GM10847 (cell line): Measurements from ENCODE around the gene RNF145.

ENCODE experiments used
- POLR2A ChIP-seq: IDR thresholded peaks from 2 replicates; pipeline ENCODE4 v1.6.1; 2011; ENCODE audit not compliant: insufficient read length; ENCODE audit errors: extremely low read depth

The RNF145 gene

DNA sequence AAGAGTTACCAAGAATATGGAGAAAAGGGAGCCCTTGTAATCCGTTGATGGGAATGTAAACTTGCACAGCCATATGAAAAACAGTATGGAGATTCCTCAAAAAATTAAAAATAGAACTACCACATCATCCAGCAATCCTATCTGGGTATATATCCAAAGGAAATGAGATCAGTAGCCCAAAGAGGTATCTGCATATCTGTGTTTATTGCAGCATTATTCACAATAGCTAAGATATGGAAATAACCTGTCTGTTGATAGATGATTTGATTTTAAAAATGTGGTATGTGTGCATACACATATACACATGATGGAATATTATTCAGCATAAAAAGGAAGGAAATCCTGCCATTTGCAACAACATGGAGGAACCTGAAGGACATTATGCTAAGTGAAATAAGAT lies 61.4 kb downstream of the RNF145 start:
- no peak for TF ChIP-seq POLR2A

- TF ChIP-seq POLR2A = no peak
These were observed 62.5 kb downstream of the RNF145 start for GRCh38 chr5:159146839-159147238.

- TF ChIP-seq POLR2A = no peak
These were observed 69.6 kb downstream of the RNF145 start for GRCh38 chr5:159139802-159140201.

- no peak for TF ChIP-seq POLR2A
These were observed 73.3 kb downstream of the RNF145 start for GRCh38 chr5:159135896-159136531.

- no peak for TF ChIP-seq POLR2A
These were observed 76.2 kb downstream of the RNF145 start for GRCh38 chr5:159133041-159133741.

- no peak for TF ChIP-seq POLR2A
These were observed 76.8 kb downstream of the RNF145 start for GRCh38 chr5:159132429-159133040.

DNA sequence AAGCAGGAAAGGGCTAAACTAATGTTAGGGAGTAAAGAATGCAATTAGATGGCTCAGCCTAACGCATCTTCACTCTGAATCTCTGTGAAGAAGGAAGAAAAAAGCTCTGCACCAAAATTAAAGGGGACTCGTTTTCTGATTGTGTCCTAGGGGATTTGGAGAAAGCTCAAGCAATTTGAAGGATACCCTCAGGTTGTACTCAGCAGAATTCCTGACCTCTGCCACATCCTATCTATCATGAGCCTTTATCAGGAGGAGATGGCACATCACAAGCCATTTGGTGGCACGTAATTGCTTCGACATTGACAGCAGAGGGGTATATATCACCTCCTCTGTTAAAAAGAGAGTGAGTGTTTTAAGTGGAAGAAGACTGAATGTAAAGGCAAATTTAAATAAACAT lies 77.4 kb downstream of the RNF145 start:
- TF ChIP-seq POLR2A = no peak

DNA sequence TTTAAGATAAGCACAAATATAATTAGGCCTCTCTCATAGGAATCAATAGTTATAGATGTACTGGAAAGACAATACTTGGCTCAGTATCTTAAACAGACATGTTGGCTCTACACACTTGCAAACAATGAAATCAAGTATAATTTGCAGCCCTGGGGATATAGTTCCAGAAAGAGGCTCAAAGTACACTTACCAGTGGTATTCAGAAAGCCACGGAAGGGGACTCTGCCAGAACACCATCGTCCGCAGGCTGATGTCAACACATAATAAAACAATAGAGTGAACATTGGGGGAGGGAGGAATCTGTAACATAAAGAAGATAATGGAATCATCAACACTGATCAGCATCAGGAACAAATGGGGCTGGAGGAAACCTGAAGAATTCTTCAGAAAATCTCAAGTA lies 78.5 kb downstream of the RNF145 start:
- TF ChIP-seq POLR2A = no peak

DNA sequence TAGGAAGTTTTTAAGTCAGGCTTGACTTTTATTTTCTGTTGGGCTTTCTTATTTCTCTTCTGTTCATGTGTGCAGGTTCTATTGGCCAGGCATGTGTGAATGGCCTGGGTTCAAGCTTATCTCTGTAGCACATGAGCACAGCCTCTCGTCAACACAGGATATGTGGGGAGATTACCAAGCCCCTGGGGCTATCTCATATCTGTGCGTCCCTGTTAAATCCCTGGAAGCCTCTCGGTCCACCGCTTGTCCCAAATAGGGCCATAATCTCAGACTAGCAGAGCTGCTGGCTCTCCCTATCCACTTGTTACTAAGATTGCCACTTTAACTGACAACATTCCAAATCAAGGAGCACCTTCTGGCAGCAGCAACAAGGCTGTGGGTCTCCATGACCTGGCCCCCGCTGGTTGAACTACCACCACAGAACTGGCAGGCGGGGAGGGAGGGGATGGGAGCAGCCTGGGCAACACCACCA lies 81.2 kb downstream of the RNF145 start:
- no peak for TF ChIP-seq POLR2A

- no peak for TF ChIP-seq POLR2A
These were observed 85.7 kb downstream of the RNF145 start for GRCh38 chr5:159123700-159124099.

DNA sequence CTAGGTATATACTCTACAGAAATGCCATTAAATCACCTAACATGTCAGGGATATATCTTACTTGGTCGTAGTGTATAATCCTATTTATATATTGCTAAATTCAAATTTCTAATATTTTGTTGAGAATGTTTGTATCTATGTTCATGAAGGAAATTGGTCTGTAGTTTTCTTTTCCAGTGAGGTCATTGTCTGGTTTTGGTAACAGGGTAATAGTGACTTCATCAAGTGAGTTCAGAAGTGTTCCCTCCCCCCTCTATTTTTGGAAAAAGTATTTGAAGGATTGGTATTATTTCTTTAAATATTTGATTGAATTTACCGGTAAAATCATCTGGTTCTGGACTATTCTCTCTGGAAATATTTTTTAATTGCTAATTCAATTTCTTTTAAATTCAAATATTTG lies 86.2 kb downstream of the RNF145 start:
- no peak for TF ChIP-seq POLR2A

- no peak for TF ChIP-seq POLR2A
These were observed 88.3 kb downstream of the RNF145 start for GRCh38 chr5:159121061-159121460.

DNA sequence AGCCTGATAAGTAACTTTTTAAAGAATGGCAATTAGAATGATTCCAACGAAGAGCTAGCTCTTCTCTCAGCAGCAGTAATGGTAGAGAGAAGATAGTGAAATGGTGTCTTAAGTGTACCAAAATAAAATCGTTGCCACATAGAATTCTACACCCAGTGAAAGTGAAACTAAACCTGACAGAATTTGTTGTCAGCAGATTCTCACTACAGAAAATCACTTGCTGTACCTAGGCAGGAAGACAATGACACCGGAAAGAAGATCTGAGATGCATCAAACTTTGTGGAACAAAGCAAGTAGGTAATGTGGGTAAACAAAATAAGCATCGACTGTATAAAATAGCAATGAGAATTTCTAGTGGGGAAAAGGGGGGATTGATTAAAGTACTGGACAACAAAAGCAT lies 88.9 kb downstream of the RNF145 start:
- no peak for TF ChIP-seq POLR2A

DNA sequence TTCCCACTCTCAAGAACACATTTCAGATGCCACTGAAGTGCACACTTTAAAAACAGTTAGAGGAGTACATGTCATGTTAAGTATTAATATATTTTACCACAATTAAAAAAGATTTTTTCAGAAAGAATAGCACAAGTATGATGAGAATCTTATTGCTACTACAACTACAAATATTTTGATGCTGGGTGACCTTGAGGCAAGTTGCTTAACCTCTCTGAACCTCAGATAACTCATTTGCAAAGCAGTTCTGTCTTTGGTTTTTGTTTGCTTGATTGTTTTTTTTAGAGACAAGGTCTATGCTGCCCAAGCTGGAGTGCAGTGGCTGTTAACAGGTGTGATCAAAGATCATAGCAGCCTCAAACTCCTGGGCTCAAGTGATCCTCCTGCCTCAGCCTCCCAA lies 95.9 kb downstream of the RNF145 start:
- TF ChIP-seq POLR2A = no peak

- TF ChIP-seq POLR2A = no peak
These were observed 96.9 kb downstream of the RNF145 start for GRCh38 chr5:159112436-159112835.
